ENCODE results near the gene MAB21L3.

DNA sequence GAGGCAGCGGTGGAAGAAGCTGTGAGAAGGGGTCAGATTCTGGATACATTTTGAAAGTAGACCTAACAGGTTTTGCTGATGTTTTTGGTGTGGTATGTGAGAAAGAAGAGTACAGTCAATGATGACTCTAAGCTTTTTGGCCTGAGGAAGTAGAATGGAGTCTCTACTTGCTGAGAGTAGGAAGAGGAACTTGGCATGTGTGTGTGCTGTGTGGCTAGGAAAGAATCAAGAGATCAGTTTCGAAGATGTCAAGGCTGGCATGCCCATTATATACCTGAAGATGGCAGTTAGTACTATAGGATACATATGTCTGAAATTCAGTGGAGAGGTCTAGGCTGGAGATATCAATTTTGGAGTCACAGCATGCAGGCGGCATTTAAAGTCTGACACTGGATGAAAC, 64.4 kb downstream of the MAB21L3 start:
- TF ChIP-seq CTCF (IDR thresholded peaks at IDR 0.05) (no peak), POLR2A (IDR thresholded peaks at IDR 0.05) (no peak), EP300 (IDR thresholded peaks at IDR 0.05) (no peak)

All from tibial nerve (tissue), 4 donors.